Measurements from ENCODE around the gene MPV17. TPM values are rescaled to one million over a fixed set of nuclear protein-coding genes. Genes with fewer than 3 reads are reported as not detected.
"Not testable (repeated sequence)": the region's sequence is repeated elsewhere in the genome, so short reads cannot be mapped to it uniquely, and the experiment has no call there.

Gene MPV17
- polyA plus RNA-seq, 10 donors, result 39.0 to 68.5 (median 47.1) TPM

DNA sequence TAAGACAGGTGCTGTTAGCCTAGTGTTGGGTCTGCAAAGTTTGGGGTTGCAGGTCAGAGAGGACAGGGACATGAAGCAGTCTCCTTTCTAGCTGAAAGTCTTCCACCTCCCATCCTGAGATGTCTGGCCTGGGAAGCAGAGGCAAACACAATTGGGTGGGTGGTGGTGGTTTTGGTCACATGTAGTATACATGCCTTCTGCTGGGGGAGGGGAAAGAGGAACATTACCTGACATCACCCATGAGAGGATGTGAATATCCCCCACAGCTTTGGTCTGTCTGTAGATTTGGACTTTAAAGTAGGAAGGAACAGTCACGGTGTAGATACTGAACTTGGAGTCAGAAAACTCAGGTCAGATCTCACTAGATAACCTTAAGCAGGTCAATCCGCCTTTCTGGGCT is 52.2 kb downstream of the MPV17 start:
- DNase-seq, result no peak

- DNase-seq, result no peak
Measured at GRCh38 chr2:27270131-27270530, 52.8 kb downstream of the MPV17 start.

- DNase-seq, result not testable (repeated sequence)
Measured at GRCh38 chr2:27268296-27268695, 54.6 kb downstream of the MPV17 start.

- DNase-seq, result no peak
Measured at GRCh38 chr2:27265536-27265870, 57.4 kb downstream of the MPV17 start.

GRCh38 chr2:27264753-27265535 is 58.0 kb downstream of the MPV17 start:
- DNase-seq, result peak; percentile 51 to 61 (median 53)

- no peak for DNase-seq
Measured at GRCh38 chr2:27264253-27264752, 58.6 kb downstream of the MPV17 start.

DNA sequence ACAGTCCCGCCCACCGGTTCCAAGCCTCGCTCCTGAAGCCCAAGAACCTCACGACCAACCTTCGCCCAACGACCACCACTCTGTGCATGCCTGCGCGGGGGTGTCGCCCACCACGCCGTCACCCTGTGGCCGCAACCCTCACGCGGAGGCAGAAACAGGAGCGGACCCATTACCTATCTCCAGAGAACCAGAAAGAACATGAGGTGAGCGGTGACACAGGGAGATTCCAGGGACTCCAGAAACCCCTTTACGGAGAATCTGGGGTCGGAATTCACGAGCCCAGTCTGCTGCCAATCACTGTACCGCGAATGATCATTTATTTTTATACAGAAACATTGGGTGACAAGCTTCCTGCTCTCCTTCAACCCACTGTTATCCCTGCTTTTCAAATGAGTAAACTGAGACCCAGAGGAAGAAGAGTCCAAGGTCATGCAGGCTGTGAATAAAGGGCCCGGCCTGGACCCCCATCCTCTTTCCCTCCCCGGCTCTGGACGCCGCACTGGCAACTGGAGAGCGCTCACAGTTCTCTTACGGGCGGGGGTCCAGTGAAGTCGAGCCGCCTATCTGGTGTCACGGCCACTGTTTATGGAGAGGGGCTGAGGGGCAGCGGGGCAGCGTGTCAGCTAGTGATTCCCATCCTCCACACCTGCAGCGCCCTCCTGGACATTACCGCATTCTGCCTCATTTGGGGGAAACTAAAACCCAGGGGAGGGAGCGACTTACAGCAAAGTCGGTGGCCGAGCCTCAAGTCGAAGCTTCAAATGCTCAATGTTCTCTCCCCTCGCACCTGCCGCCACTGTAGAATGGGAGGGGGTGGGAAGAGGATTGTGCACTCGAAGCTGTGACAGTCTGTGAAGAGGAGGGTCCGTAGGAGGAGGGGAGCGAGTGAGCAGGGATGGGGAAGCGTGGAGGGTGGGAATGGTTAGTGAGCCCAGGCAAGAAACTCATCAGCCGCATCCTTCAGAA is 59.3 kb downstream of the MPV17 start:
- DNase-seq, result no peak

DNA sequence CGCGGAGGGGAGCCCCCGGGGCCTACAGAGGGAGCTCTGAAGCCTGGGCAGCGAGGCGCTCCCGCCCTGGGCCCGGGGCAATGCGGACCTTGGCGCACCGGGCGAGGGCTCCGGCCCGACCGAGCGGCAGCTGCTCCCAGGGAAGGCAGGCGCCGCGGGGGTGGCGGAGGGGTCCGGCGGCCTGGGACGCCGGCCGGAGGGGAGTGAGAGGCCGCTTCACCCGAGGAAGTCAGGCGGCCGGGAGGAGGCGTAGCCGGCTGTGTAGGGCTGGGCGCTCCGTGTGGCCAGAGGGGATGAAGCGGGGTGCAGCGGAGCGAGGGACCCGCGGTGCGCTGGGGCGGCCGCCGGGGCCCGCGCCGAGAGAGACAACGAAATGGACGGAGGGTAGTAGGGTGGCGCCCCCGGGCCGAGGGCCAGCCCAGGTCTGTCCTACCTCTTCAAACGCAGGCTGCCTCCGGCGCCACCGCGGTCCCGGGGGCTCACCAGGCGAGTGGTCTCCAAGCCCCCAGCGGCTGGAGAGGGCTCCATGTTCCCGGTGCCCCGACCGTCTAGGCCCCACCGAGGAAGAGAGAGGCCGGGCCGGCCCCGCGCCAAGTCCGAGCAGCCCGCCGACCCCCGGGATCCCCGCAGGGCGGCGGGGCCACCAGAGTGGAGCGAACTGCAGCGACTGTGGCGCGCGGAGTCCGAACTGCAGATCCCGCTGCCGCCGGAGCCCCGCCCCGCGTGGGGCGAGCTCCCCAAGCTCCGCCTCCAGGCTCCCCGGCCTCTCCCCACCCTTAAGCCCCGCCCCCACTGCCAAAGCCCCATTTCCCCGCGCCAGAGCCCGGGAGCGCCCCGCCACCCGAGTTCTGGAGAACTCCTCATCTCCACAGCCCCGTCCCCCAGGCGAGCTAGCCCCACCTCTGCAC is 60.3 kb downstream of the MPV17 start, which contains the start of gene SLC30A3:
Gene SLC30A3 (minus strand): TSS at position 669 of the 908 bp plus-strand sequence. CDS start 141 bp downstream, at position 528.
- DNase-seq, result peak in 2 of 3 donors; percentile 50 to 61

GRCh38 chr2:27261926-27262298 is 61.0 kb downstream of the MPV17 start:
- DNase-seq, result no peak

DNA sequence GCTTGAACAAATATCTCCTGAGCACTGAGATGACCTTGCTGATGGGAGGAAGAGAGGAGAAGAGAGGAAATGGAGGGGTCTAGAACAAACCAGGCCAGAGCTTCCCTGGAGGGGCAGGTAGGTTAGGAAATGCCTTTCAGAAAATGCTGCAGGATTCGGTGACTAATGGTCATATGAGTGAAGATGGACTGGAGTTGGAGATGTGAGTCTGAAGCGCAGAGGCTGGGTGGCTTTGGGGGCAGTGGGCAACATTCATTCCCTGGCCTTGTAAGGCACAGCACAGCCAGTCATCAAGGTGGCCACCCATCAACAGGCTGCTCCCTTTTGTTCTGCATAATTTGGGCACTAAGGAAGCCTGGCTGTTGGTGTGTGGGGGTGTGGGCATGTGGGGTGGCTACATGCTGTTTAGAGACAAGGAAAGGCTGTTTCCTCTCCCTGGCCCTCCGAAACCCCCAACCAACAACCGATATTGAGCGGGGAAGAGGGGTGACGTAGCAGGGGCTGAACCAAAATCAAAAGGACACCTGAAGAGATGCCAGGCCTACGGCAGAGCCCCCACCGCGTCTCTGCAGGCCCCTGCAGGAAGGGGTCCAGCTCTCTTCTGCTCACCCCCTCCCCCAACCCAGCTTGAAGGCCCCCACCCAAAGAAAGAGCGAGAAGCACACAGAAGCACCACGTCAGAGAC is 61.5 kb downstream of the MPV17 start:
- no peak for DNase-seq

Other genes with a start within 250 kb of the MPV17 start
- 100 to 1,000 TPM in 2 of 10 donors, 10 to 100 TPM in 8; 45.1 to 143 (median 65.3) TPM for gene EMILIN1, start 244.5 kb downstream of the MPV17 start, polyA plus RNA-seq (ENCODE audit: insufficient read length in 10 of 10)
- 1 to 10 TPM in 9 of 10 donors, under 1 TPM in 1; 1.00 to 3.0 (median 2.5) TPM for gene KHK, start 236.3 kb downstream of the MPV17 start, polyA plus RNA-seq (ENCODE audit: insufficient read length in 10 of 10)
- gene CGREF1, start 204.0 kb downstream of the MPV17 start, polyA plus RNA-seq (ENCODE audit: insufficient read length in 10 of 10), result 1 to 10 TPM; 1.3 to 5.6 (median 3.2) TPM
- under 1 TPM; 0.17 to 0.84 (median 0.28) TPM for gene ABHD1, start 199.3 kb downstream of the MPV17 start, polyA plus RNA-seq (ENCODE audit: insufficient read length in 10 of 10)
- gene PREB, start 188.5 kb downstream of the MPV17 start, polyA plus RNA-seq (ENCODE audit: insufficient read length in 10 of 10), result 10 to 100 TPM; 29.9 to 40.5 (median 35.4) TPM
- gene PRR30, start 183.7 kb downstream of the MPV17 start, polyA plus RNA-seq (ENCODE audit: insufficient read length in 10 of 10), result not detected
- under 1 TPM; 0.19 to 0.86 (median 0.36) TPM for gene TCF23, start 174.1 kb downstream of the MPV17 start, polyA plus RNA-seq (ENCODE audit: insufficient read length in 10 of 10)
- 100 to 1,000 TPM in 3 of 10 donors, 10 to 100 TPM in 7; 89.7 to 104 (median 97.5) TPM for gene ATRAID, start 111.1 kb downstream of the MPV17 start, polyA plus RNA-seq (ENCODE audit: insufficient read length in 10 of 10)
- gene SLC5A6, start 110.8 kb downstream of the MPV17 start, polyA plus RNA-seq (ENCODE audit: insufficient read length in 10 of 10), result 10 to 100 TPM; 13.4 to 25.8 (median 18.6) TPM
- 10 to 100 TPM; 17.6 to 39.5 (median 28.7) TPM for gene CAD, start 105.7 kb downstream of the MPV17 start, polyA plus RNA-seq (ENCODE audit: insufficient read length in 10 of 10)
- gene SLC30A3, start 60.0 kb downstream of the MPV17 start, polyA plus RNA-seq (ENCODE audit: insufficient read length in 10 of 10), result 1 to 10 TPM in 1 of 10 donors, under 1 TPM in 9; 0.24 to 1.2 (median 0.46) TPM
- under 1 TPM in 3 of 10 donors, not detected in 7; 0.12 to 0.39 (median 0.26) TPM for gene DNAJC5G, start 47.7 kb downstream of the MPV17 start, polyA plus RNA-seq (ENCODE audit: insufficient read length in 10 of 10)
- gene TRIM54, start 40.7 kb downstream of the MPV17 start, polyA plus RNA-seq (ENCODE audit: insufficient read length in 10 of 10), result 100 to 1,000 TPM in 1 of 10 donors, 10 to 100 TPM in 9; 32.9 to 106 (median 73.2) TPM
- 1 to 10 TPM in 7 of 10 donors, under 1 TPM in 3; 0.44 to 2.1 (median 1.2) TPM for gene UCN, start 14.7 kb downstream of the MPV17 start, polyA plus RNA-seq (ENCODE audit: insufficient read length in 10 of 10)
- 10 to 100 TPM; 24.0 to 44.3 (median 32.1) TPM for gene GTF3C2, start 33.7 kb upstream of the MPV17 start, polyA plus RNA-seq (ENCODE audit: insufficient read length in 10 of 10)
- 10 to 100 TPM; 27.4 to 37.7 (median 32.9) TPM for gene EIF2B4, start 47.2 kb upstream of the MPV17 start, polyA plus RNA-seq (ENCODE audit: insufficient read length in 10 of 10)
- gene SNX17, start 47.5 kb upstream of the MPV17 start, polyA plus RNA-seq (ENCODE audit: insufficient read length in 10 of 10), result 10 to 100 TPM; 61.3 to 88.8 (median 74.0) TPM
- 10 to 100 TPM in 8 of 10 donors, 1 to 10 TPM in 2; 7.7 to 14.4 (median 11.6) TPM for gene ZNF513, start 57.6 kb upstream of the MPV17 start, polyA plus RNA-seq (ENCODE audit: insufficient read length in 10 of 10)
- 10 to 100 TPM; 49.3 to 64.6 (median 56.7) TPM for gene PPM1G, start 86.5 kb upstream of the MPV17 start, polyA plus RNA-seq (ENCODE audit: insufficient read length in 10 of 10)
- gene NRBP1, start 105.5 kb upstream of the MPV17 start, polyA plus RNA-seq (ENCODE audit: insufficient read length in 10 of 10), result 100 to 1,000 TPM; 106 to 133 (median 118) TPM
- 1 to 10 TPM; 1.3 to 4.5 (median 2.3) TPM for gene KRTCAP3, start 119.3 kb upstream of the MPV17 start, polyA plus RNA-seq (ENCODE audit: insufficient read length in 10 of 10)
- gene IFT172, start 166.6 kb upstream of the MPV17 start, polyA plus RNA-seq (ENCODE audit: insufficient read length in 10 of 10), result 10 to 100 TPM; 12.0 to 34.0 (median 18.4) TPM
- gene FNDC4, start 172.1 kb upstream of the MPV17 start, polyA plus RNA-seq (ENCODE audit: insufficient read length in 10 of 10), result 10 to 100 TPM in 2 of 10 donors, 1 to 10 TPM in 8; 6.3 to 13.6 (median 8.1) TPM
- under 1 TPM in 2 of 10 donors, not detected in 8; 0.05 to 0.29 TPM for gene GCKR, start 173.7 kb upstream of the MPV17 start, polyA plus RNA-seq (ENCODE audit: insufficient read length in 10 of 10)